ENCODE measurements around the gene AMMECR1. TPM values are rescaled to one million over a fixed set of nuclear protein-coding genes. Genes with fewer than 3 reads are reported as not detected.

Gene AMMECR1
- total and polyA plus RNA-seq, 4 donors, result 3.5 to 14.0 (median 5.7) TPM

GRCh38 chrX:110265661-110266060, 52.2 kb downstream of the AMMECR1 start:
- Histone ChIP-seq H3K9ac (ENCODE audit: insufficient read depth in 1 of 2, low read length in 2 of 2) (no peak overlapping the region), H3K9me3 (ENCODE audit: control insufficient read depth in 4 of 4, insufficient read depth in 3 of 4, low read length in 3 of 4) (no peaks in the 10 kb centered on the region), H3K36me3 (ENCODE audit: control insufficient read depth in 4 of 4, insufficient read depth in 4 of 4, low read length in 4 of 4) (no peaks in the 10 kb centered on the region), H3K27ac (ENCODE audit: low read depth in 1 of 2, low read length in 1 of 2) (no peak overlapping the region), H3K4me1 (ENCODE audit: control insufficient read depth in 5 of 5, insufficient read depth in 5 of 5, low read length in 5 of 5) (peaks cover 0 to 3% (median 0%) of the 10 kb centered on the region in 5 donors), H3K27me3 (ENCODE audit: control insufficient read depth in 3 of 3, insufficient read depth in 3 of 3, low read length in 2 of 3) (peaks cover 0 to 34% (median 8%) of the 10 kb centered on the region in 3 donors), H3K4me3 (no peak overlapping the region)
- no peak for TF ChIP-seq CTCF (IDR thresholded peaks at IDR 0.05; ENCODE audit: control extremely low read depth, extremely low read depth)
- ATAC-seq (ENCODE audit: insufficient read depth, low FRiP score) (no peak), DNase-seq (no peak)

- Histone ChIP-seq H3K4me3 (no peak overlapping the region), H3K27me3 (ENCODE audit: control insufficient read depth in 3 of 3, insufficient read depth in 3 of 3, low read length in 2 of 3) (peaks cover 0 to 58% (median 4%) of the 10 kb centered on the region in 3 donors), H3K9me3 (ENCODE audit: control insufficient read depth in 4 of 4, insufficient read depth in 3 of 4, low read length in 3 of 4) (no peaks in the 10 kb centered on the region), H3K4me1 (ENCODE audit: control insufficient read depth in 5 of 5, insufficient read depth in 5 of 5, low read length in 5 of 5) (no peaks in the 10 kb centered on the region), H3K9ac (ENCODE audit: insufficient read depth in 1 of 2, low read length in 2 of 2) (no peak overlapping the region), H3K36me3 (ENCODE audit: control insufficient read depth in 4 of 4, insufficient read depth in 4 of 4, low read length in 4 of 4) (no peaks in the 10 kb centered on the region), H3K27ac (ENCODE audit: low read depth in 1 of 2, low read length in 1 of 2) (no peak overlapping the region)
- 88% methylated on average over 1 of the region's 1 CpG for WGBS, 2 donors
- DNase-seq (no peak), ATAC-seq (ENCODE audit: insufficient read depth, low FRiP score) (no peak)
- no peak for TF ChIP-seq CTCF (IDR thresholded peaks at IDR 0.05; ENCODE audit: control extremely low read depth, extremely low read depth)
These were observed 58.8 kb downstream of the AMMECR1 start for GRCh38 chrX:110259117-110259516.

- H3K4me3 ChIP-seq, result no peak overlapping the region
- no peak overlapping the region for H3K9ac ChIP-seq (ENCODE audit: insufficient read depth in 1 of 2, low read length in 2 of 2)
- peaks cover 0 to 59% (median 4%) of the 10 kb centered on the region in 3 donors for H3K27me3 ChIP-seq (ENCODE audit: control insufficient read depth in 3 of 3, insufficient read depth in 3 of 3, low read length in 2 of 3)
- no peaks in the 10 kb centered on the region for H3K9me3 ChIP-seq (ENCODE audit: control insufficient read depth in 4 of 4, insufficient read depth in 3 of 4, low read length in 3 of 4)
- DNase-seq, result no peak
- no peak for ATAC-seq (ENCODE audit: insufficient read depth, low FRiP score)
- TF ChIP-seq CTCF (IDR thresholded peaks at IDR 0.05; ENCODE audit: control extremely low read depth, extremely low read depth), result no peak
- H3K27ac ChIP-seq (ENCODE audit: low read depth in 1 of 2, low read length in 1 of 2), result no peak overlapping the region
- no peaks in the 10 kb centered on the region for H3K36me3 ChIP-seq (ENCODE audit: control insufficient read depth in 4 of 4, insufficient read depth in 4 of 4, low read length in 4 of 4)
- H3K4me1 ChIP-seq (ENCODE audit: control insufficient read depth in 5 of 5, insufficient read depth in 5 of 5, low read length in 5 of 5), result no peaks in the 10 kb centered on the region
- WGBS, 2 donors, result 63 to 91% methylated on average over 1 of the region's 1 CpG
These were observed 59.3 kb downstream of the AMMECR1 start for GRCh38 chrX:110258552-110258951.

GRCh38 chrX:110257889-110258288, 60.0 kb downstream of the AMMECR1 start:
- Histone ChIP-seq H3K27ac (ENCODE audit: low read depth in 1 of 2, low read length in 1 of 2) (no peak overlapping the region), H3K9ac (ENCODE audit: insufficient read depth in 1 of 2, low read length in 2 of 2) (no peak overlapping the region), H3K9me3 (ENCODE audit: control insufficient read depth in 4 of 4, insufficient read depth in 3 of 4, low read length in 3 of 4) (no peaks in the 10 kb centered on the region), H3K4me1 (ENCODE audit: control insufficient read depth in 5 of 5, insufficient read depth in 5 of 5, low read length in 5 of 5) (no peaks in the 10 kb centered on the region), H3K4me3 (no peak overlapping the region), H3K27me3 (ENCODE audit: control insufficient read depth in 3 of 3, insufficient read depth in 3 of 3, low read length in 2 of 3) (peaks cover 0 to 59% (median 4%) of the 10 kb centered on the region in 3 donors), H3K36me3 (ENCODE audit: control insufficient read depth in 4 of 4, insufficient read depth in 4 of 4, low read length in 4 of 4) (no peaks in the 10 kb centered on the region)
- ATAC-seq (ENCODE audit: insufficient read depth, low FRiP score), result no peak
- no peak for TF ChIP-seq CTCF (IDR thresholded peaks at IDR 0.05; ENCODE audit: control extremely low read depth, extremely low read depth)
- no peak for DNase-seq
- WGBS, 2 donors, result 41 to 86% methylated on average over 1 of the region's 1 CpG

Measured in lung (tissue), 12 donors.